LNCaP clone FGC (cell line): ENCODE data around the gene STARD13.

Source experiments
- DNase-seq: peaks from one replicate; pipeline ENCODE4 v3.0.0-alpha.2; 2011; ENCODE audit warnings: low read depth
- H3K4me3 ChIP-seq: 2 replicates; pipeline ENCODE4 v1.5.1; 2011; ENCODE audit warnings: mild to moderate bottlenecking, low read depth, low read length, control low read depth
- CTCF ChIP-seq: IDR thresholded peaks from 2 replicates; pipeline ENCODE4 v1.5.1; 2012; ENCODE audit warnings: mild to moderate bottlenecking; ENCODE audit not compliant: control insufficient read depth, insufficient read depth; ENCODE audit errors: extremely low read depth

STARD13 gene

GRCh38 chr13:33112766-33113165 is 172.8 kb downstream of the STARD13 start:
- DNase-seq: no peak
- no peak overlapping the region for H3K4me3 ChIP-seq
- no peak for TF ChIP-seq CTCF

GRCh38 chr13:33111414-33112110 is 174.0 kb downstream of the STARD13 start:
- no peak overlapping the region for H3K4me3 ChIP-seq
- TF ChIP-seq CTCF: no peak
- DNase-seq: no peak

- no peak for DNase-seq
These were observed 174.7 kb downstream of the STARD13 start for GRCh38 chr13:33110713-33111413.

GRCh38 chr13:33110386-33110712 is 175.2 kb downstream of the STARD13 start:
- TF ChIP-seq CTCF: no peak
- H3K4me3 ChIP-seq: no peak overlapping the region
- DNase-seq: no peak

More at GRCh38 chr13:33110713-33111413, 174.7 kb downstream of the STARD13 start:
- no peak for TF ChIP-seq CTCF
- H3K4me3 ChIP-seq: no peak overlapping the region

- no peak for DNase-seq
- no peak overlapping the region for H3K4me3 ChIP-seq
- TF ChIP-seq CTCF: 0 out of 2 replicates have a peak, but pooled peaks have one; percentile 2
These were observed 175.8 kb downstream of the STARD13 start for GRCh38 chr13:33109801-33110200.

GRCh38 chr13:33109271-33109697 is 176.3 kb downstream of the STARD13 start:
- H3K4me3 ChIP-seq: no peak overlapping the region
- TF ChIP-seq CTCF: no peak
- no peak for DNase-seq
